ENCODE data around the gene KIAA1586. TPM values are rescaled to one million over a fixed set of nuclear protein-coding genes. Genes with fewer than 3 reads are reported as not detected.
"Not testable (repeated sequence)": the region's sequence is repeated elsewhere in the genome, so short reads cannot be mapped to it uniquely, and the experiment has no call there.

The KIAA1586 gene
- total RNA-seq, 1 experiment from 2014 or later = 12.3 TPM

- no peak overlapping the region for H2AFZ ChIP-seq (ENCODE audit: low read length)
- H3K9me2 ChIP-seq (replicated peaks; ENCODE audit: insufficient read depth, low read length) = no peaks in the 10 kb centered on the region
- no peaks in the 10 kb centered on the region for H3K36me3 ChIP-seq (ENCODE audit: insufficient read depth, low read length)
- no peak overlapping the region for H3K9ac ChIP-seq (ENCODE audit: low read length)
- H3K79me2 ChIP-seq (ENCODE audit: low read length) = no peaks in the 10 kb centered on the region
- no peaks in the 10 kb centered on the region for H3K4me1 ChIP-seq (ENCODE audit: low read length)
- H3K4me2 ChIP-seq (ENCODE audit: low read depth, low read length, poor library complexity, severe bottlenecking) = no peak overlapping the region
- H3K9me3 ChIP-seq (ENCODE audit: low read length) = peaks cover 5% of the 10 kb centered on the region
- H3K27ac ChIP-seq (ENCODE audit: low read length) = no peak overlapping the region
- 0 out of 2 replicates have a peak, but pooled peaks cover 3% of the 10 kb centered on the region for H3K27me3 ChIP-seq (ENCODE audit: low read length)
- no peak for DNase-seq
- no peaks in the 10 kb centered on the region for H4K20me1 ChIP-seq (ENCODE audit: insufficient read depth, low read depth, low read length)
- H3K4me3 ChIP-seq (ENCODE audit: low read length) = no peak overlapping the region
Observed at GRCh38 chr6:57029213-57029612, 17.3 kb upstream of the KIAA1586 start.

- Histone ChIP-seq H3K9ac (ENCODE audit: low read length) (no peak overlapping the region), H3K4me1 (ENCODE audit: low read length) (no peaks in the 10 kb centered on the region), H3K27ac (ENCODE audit: low read length) (no peak overlapping the region), H3K9me3 (ENCODE audit: low read length) (no peaks in the 10 kb centered on the region), H3K36me3 (ENCODE audit: insufficient read depth, low read length) (no peaks in the 10 kb centered on the region), H4K20me1 (ENCODE audit: insufficient read depth, low read depth, low read length) (no peaks in the 10 kb centered on the region), H2AFZ (ENCODE audit: low read length) (no peak overlapping the region), H3K79me2 (ENCODE audit: low read length) (no peaks in the 10 kb centered on the region), H3K4me3 (ENCODE audit: low read length) (no peak overlapping the region), H3K4me2 (ENCODE audit: low read depth, low read length, poor library complexity, severe bottlenecking) (no peak overlapping the region), H3K9me2 (replicated peaks; ENCODE audit: insufficient read depth, low read length) (no peaks in the 10 kb centered on the region), H3K27me3 (ENCODE audit: low read length) (no peaks in the 10 kb centered on the region)
- DNase-seq = no peak
Observed at GRCh38 chr6:57033228-57033627, 13.3 kb upstream of the KIAA1586 start.

GRCh38 chr6:57035549-57035948 is 10.9 kb upstream of the KIAA1586 start:
- Histone ChIP-seq H3K4me1 (ENCODE audit: low read length) (no peaks in the 10 kb centered on the region), H3K36me3 (ENCODE audit: insufficient read depth, low read length) (no peaks in the 10 kb centered on the region), H3K4me3 (ENCODE audit: low read length) (no peak overlapping the region), H3K27ac (ENCODE audit: low read length) (no peak overlapping the region), H3K9me3 (ENCODE audit: low read length) (no peaks in the 10 kb centered on the region), H3K79me2 (ENCODE audit: low read length) (no peaks in the 10 kb centered on the region), H3K9me2 (replicated peaks; ENCODE audit: insufficient read depth, low read length) (no peaks in the 10 kb centered on the region), H2AFZ (ENCODE audit: low read length) (no peak overlapping the region), H3K4me2 (ENCODE audit: low read depth, low read length, poor library complexity, severe bottlenecking) (no peak overlapping the region), H4K20me1 (ENCODE audit: insufficient read depth, low read depth, low read length) (no peaks in the 10 kb centered on the region), H3K27me3 (ENCODE audit: low read length) (no peaks in the 10 kb centered on the region), H3K9ac (ENCODE audit: low read length) (no peak overlapping the region)
- DNase-seq = no peak

- no peaks in the 10 kb centered on the region for H3K4me1 ChIP-seq (ENCODE audit: low read length)
- H3K27ac ChIP-seq (ENCODE audit: low read length) = no peak overlapping the region
- H3K4me3 ChIP-seq (ENCODE audit: low read length) = no peak overlapping the region
- no peak for DNase-seq
- H3K9ac ChIP-seq (ENCODE audit: low read length) = no peak overlapping the region
- H2AFZ ChIP-seq (ENCODE audit: low read length) = no peak overlapping the region
- no peaks in the 10 kb centered on the region for H3K27me3 ChIP-seq (ENCODE audit: low read length)
- H3K9me3 ChIP-seq (ENCODE audit: low read length) = no peaks in the 10 kb centered on the region
- H3K4me2 ChIP-seq (ENCODE audit: low read depth, low read length, poor library complexity, severe bottlenecking) = no peak overlapping the region
- no peaks in the 10 kb centered on the region for H4K20me1 ChIP-seq (ENCODE audit: insufficient read depth, low read depth, low read length)
- H3K36me3 ChIP-seq (ENCODE audit: insufficient read depth, low read length) = no peaks in the 10 kb centered on the region
- H3K79me2 ChIP-seq (ENCODE audit: low read length) = no peaks in the 10 kb centered on the region
- H3K9me2 ChIP-seq (replicated peaks; ENCODE audit: insufficient read depth, low read length) = no peaks in the 10 kb centered on the region
Observed at GRCh38 chr6:57038906-57039305, 7.6 kb upstream of the KIAA1586 start.

GRCh38 chr6:57040011-57040410 is 6.5 kb upstream of the KIAA1586 start:
- Histone ChIP-seq H3K27me3 (ENCODE audit: low read length) (no peaks in the 10 kb centered on the region), H3K4me3 (ENCODE audit: low read length) (no peak overlapping the region), H3K9me2 (replicated peaks; ENCODE audit: insufficient read depth, low read length) (no peaks in the 10 kb centered on the region), H3K4me2 (ENCODE audit: low read depth, low read length, poor library complexity, severe bottlenecking) (no peak overlapping the region), H3K27ac (ENCODE audit: low read length) (no peak overlapping the region), H3K36me3 (ENCODE audit: insufficient read depth, low read length) (no peaks in the 10 kb centered on the region), H3K9ac (ENCODE audit: low read length) (no peak overlapping the region), H3K79me2 (ENCODE audit: low read length) (no peaks in the 10 kb centered on the region), H3K4me1 (ENCODE audit: low read length) (no peaks in the 10 kb centered on the region), H2AFZ (ENCODE audit: low read length) (peak overlapping the region; percentile 70; the same call in 1 of the 2 replicates), H4K20me1 (ENCODE audit: insufficient read depth, low read depth, low read length) (no peaks in the 10 kb centered on the region), H3K9me3 (ENCODE audit: low read length) (no peaks in the 10 kb centered on the region)
- peak; percentile 56 for DNase-seq

- H3K4me3 ChIP-seq (ENCODE audit: low read length); H3K27ac ChIP-seq (ENCODE audit: low read length); H3K27me3 ChIP-seq (ENCODE audit: low read length); H3K4me2 ChIP-seq (ENCODE audit: low read depth, low read length, poor library complexity, severe bottlenecking); H4K20me1 ChIP-seq (ENCODE audit: insufficient read depth, low read depth, low read length); H3K9ac ChIP-seq (ENCODE audit: low read length); H3K9me3 ChIP-seq (ENCODE audit: low read length); H3K9me2 ChIP-seq (replicated peaks; ENCODE audit: insufficient read depth, low read length); H2AFZ ChIP-seq (ENCODE audit: low read length); DNase-seq; H3K36me3 ChIP-seq (ENCODE audit: insufficient read depth, low read length): not testable (repeated sequence)
- Histone ChIP-seq H3K4me1 (ENCODE audit: low read length) (peaks cover 18% of the 10 kb centered on the region), H3K79me2 (ENCODE audit: low read length) (peaks cover 13% of the 10 kb centered on the region)
Observed at GRCh38 chr6:57044061-57044460, 2.4 kb upstream of the KIAA1586 start.

GRCh38 chr6:57044568-57044967 is 1.9 kb upstream of the KIAA1586 start:
- H2AFZ ChIP-seq (ENCODE audit: low read length) = no peak overlapping the region
- no peaks in the 10 kb centered on the region for H4K20me1 ChIP-seq (ENCODE audit: insufficient read depth, low read depth, low read length)
- peaks cover 23% of the 10 kb centered on the region for H3K4me1 ChIP-seq (ENCODE audit: low read length)
- H3K9me3 ChIP-seq (ENCODE audit: low read length) = no peaks in the 10 kb centered on the region
- H3K4me2 ChIP-seq (ENCODE audit: low read depth, low read length, poor library complexity, severe bottlenecking) = no peak overlapping the region
- no peak overlapping the region for H3K9ac ChIP-seq (ENCODE audit: low read length)
- H3K27ac ChIP-seq (ENCODE audit: low read length) = no peak overlapping the region
- H3K4me3 ChIP-seq (ENCODE audit: low read length) = no peak overlapping the region
- DNase-seq = no peak
- no peaks in the 10 kb centered on the region for H3K27me3 ChIP-seq (ENCODE audit: low read length)
- no peaks in the 10 kb centered on the region for H3K9me2 ChIP-seq (replicated peaks; ENCODE audit: insufficient read depth, low read length)
- H3K36me3 ChIP-seq (ENCODE audit: insufficient read depth, low read length) = peaks cover 11% of the 10 kb centered on the region
- peaks cover 18% of the 10 kb centered on the region for H3K79me2 ChIP-seq (ENCODE audit: low read length)

GRCh38 chr6:57047257-57047585 is 728 bp downstream of the KIAA1586 start:
- not testable (repeated sequence) for DNase-seq; H4K20me1 ChIP-seq (ENCODE audit: insufficient read depth, low read depth, low read length); H3K27me3 ChIP-seq (ENCODE audit: low read length); H3K9me2 ChIP-seq (replicated peaks; ENCODE audit: insufficient read depth, low read length); H3K9ac ChIP-seq (ENCODE audit: low read length); H3K27ac ChIP-seq (ENCODE audit: low read length); H3K4me2 ChIP-seq (ENCODE audit: low read depth, low read length, poor library complexity, severe bottlenecking); H2AFZ ChIP-seq (ENCODE audit: low read length); H3K9me3 ChIP-seq (ENCODE audit: low read length); H3K4me3 ChIP-seq (ENCODE audit: low read length)
- Histone ChIP-seq H3K36me3 (ENCODE audit: insufficient read depth, low read length) (peaks cover 32% of the 10 kb centered on the region), H3K79me2 (ENCODE audit: low read length) (peaks cover 39% of the 10 kb centered on the region), H3K4me1 (ENCODE audit: low read length) (peaks cover 28% of the 10 kb centered on the region)

- H3K9me3 ChIP-seq (ENCODE audit: low read length); H2AFZ ChIP-seq (ENCODE audit: low read length); H3K27me3 ChIP-seq (ENCODE audit: low read length); H4K20me1 ChIP-seq (ENCODE audit: insufficient read depth, low read depth, low read length); H3K27ac ChIP-seq (ENCODE audit: low read length); H3K9me2 ChIP-seq (replicated peaks; ENCODE audit: insufficient read depth, low read length); DNase-seq: not testable (repeated sequence)
- Histone ChIP-seq H3K36me3 (ENCODE audit: insufficient read depth, low read length) (peaks cover 39% of the 10 kb centered on the region), H3K4me1 (ENCODE audit: low read length) (peaks cover 28% of the 10 kb centered on the region), H3K4me2 (ENCODE audit: low read depth, low read length, poor library complexity, severe bottlenecking) (peak overlapping the region; percentile 62), H3K4me3 (ENCODE audit: low read length) (peak overlapping the region; percentile 62), H3K79me2 (ENCODE audit: low read length) (peaks cover 43% of the 10 kb centered on the region), H3K9ac (ENCODE audit: low read length) (peak overlapping the region; percentile 57)
Observed at GRCh38 chr6:57047859-57048258, 1.4 kb downstream of the KIAA1586 start.

Measured in Karpas-422 (cell line).